GM18907 (cell line): ENCODE measurements around the gene ZBTB48.
A peak's percentile ranks its signal among the peaks of the same experiment; 100 is the strongest.
"Not testable (repeated sequence)": the region's sequence is repeated elsewhere in the genome, so short reads cannot be mapped to it uniquely, and the experiment has no call there.

ENCODE experiments used
- ATAC-seq: cut with Tn5 transposase; IDR thresholded peaks from one replicate; pipeline ENCODE4 v1.9.1; 2021; ENCODE audit warnings: mild to moderate bottlenecking, moderate library complexity; ENCODE audit not compliant: unreplicated experiment

ZBTB48 gene

GRCh38 chr1:6579374-6580118 is at the start of gene ZBTB48:
Gene ZBTB48, plus strand, starts transcription at chr1:6579994. Its CDS starts 616 bp downstream, at chr1:6580610.
- peak; percentile 94 for ATAC-seq

- no peak for ATAC-seq
Measured at GRCh38 chr1:6530504-6531160, 49.2 kb upstream of the ZBTB48 start.

GRCh38 chr1:6531996-6532395 is 47.8 kb upstream of the ZBTB48 start:
- ATAC-seq: no peak

- ATAC-seq: no peak
Measured at GRCh38 chr1:6534248-6534822, 45.5 kb upstream of the ZBTB48 start.

- ATAC-seq: no peak
Measured at GRCh38 chr1:6535214-6535613, 44.6 kb upstream of the ZBTB48 start.

GRCh38 chr1:6536291-6536690 is 43.5 kb upstream of the ZBTB48 start:
- no peak for ATAC-seq

- no peak for ATAC-seq
Measured at GRCh38 chr1:6538956-6539355, 40.8 kb upstream of the ZBTB48 start.

GRCh38 chr1:6544831-6545230 is 35.0 kb upstream of the ZBTB48 start:
- ATAC-seq: no peak

- ATAC-seq: no peak
Measured at GRCh38 chr1:6545276-6546112, 34.3 kb upstream of the ZBTB48 start.

GRCh38 chr1:6546326-6546725 is 33.5 kb upstream of the ZBTB48 start:
- ATAC-seq: no peak

- no peak for ATAC-seq
Measured at GRCh38 chr1:6547301-6547700, 32.5 kb upstream of the ZBTB48 start.

GRCh38 chr1:6554031-6554906 is 25.5 kb upstream of the ZBTB48 start, which contains the start of gene NOL9:
Gene NOL9, minus strand, starts transcription at chr1:6554513. Its CDS starts 11 bp downstream, at chr1:6554502.
- peak; percentile 89 for ATAC-seq

- ATAC-seq: no peak
Measured at GRCh38 chr1:6554907-6555778, 24.7 kb upstream of the ZBTB48 start, which contains the start of gene TAS1R1. Gene TAS1R1, plus strand, starts transcription at chr1:6555307. Its CDS starts 67 bp downstream, at chr1:6555374.

GRCh38 chr1:6557597-6557996 is 22.2 kb upstream of the ZBTB48 start:
- ATAC-seq: no peak

GRCh38 chr1:6559161-6559560 is 20.6 kb upstream of the ZBTB48 start:
- ATAC-seq: not testable (repeated sequence)

GRCh38 chr1:6560267-6560666 is 19.5 kb upstream of the ZBTB48 start:
- ATAC-seq: no peak

- ATAC-seq: no peak
Measured at GRCh38 chr1:6569033-6569432, 10.8 kb upstream of the ZBTB48 start.

- ATAC-seq: no peak
Measured at GRCh38 chr1:6570100-6570499, 9.7 kb upstream of the ZBTB48 start.

- no peak for ATAC-seq
Measured at GRCh38 chr1:6570987-6571386, 8.8 kb upstream of the ZBTB48 start.
